ENCODE data around the gene SLC39A7. TPM values are rescaled to one million over a fixed set of nuclear protein-coding genes. Genes with fewer than 3 reads are reported as not detected.

SLC39A7 gene
- total and polyA plus RNA-seq, 2 of the 13 experiments (the other 11 are each of a cell fraction or from before 2014, with no cell fraction given) = 142 to 229 TPM

DNA sequence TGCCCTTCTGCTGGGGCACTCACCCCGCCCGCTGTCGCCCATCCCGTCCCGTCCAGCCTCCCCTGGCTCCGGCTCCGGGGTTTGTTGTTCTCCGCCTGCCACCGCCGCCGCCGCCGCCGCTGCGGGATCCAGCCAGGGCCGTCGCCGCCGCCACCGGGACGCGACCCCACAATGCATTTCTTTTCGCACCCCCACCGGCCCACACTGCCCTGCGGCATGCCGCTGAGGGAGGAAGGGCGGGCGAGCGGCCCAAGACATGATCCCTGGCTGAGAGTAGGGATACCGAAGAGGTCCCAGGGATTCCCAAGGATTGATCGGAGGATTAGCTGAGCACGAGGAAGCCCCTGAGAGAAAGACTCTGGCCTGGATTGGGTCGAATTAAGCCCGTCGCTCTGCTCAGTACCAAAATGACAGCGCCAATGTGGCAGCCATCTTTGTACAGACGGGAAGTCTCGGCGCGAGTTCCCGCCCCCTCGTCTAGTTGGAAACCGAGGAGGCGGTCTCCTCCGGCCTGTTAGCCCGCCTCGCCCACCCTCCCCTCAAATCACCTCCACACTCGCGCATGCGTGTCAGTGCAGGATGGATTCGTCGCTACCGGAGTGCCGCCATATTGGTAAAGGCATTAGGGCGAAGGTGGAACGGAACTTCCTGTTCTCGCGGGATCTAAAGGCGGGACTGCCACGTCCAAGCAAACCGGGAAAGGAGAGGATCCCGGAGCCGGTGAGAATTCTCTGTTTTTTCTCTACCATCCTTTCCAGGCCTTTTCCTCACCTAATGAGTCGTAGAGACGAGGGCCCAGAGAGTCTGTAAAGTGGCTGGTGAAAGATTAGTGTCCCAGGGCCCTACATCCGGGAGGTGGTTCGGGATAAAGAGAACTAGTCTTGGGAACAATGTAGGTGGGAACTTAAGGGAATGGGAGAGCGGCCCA, at the start of gene SLC39A7, which contains the start of gene RXRB (continued):
- TF ChIP-seq, protein P1, sequence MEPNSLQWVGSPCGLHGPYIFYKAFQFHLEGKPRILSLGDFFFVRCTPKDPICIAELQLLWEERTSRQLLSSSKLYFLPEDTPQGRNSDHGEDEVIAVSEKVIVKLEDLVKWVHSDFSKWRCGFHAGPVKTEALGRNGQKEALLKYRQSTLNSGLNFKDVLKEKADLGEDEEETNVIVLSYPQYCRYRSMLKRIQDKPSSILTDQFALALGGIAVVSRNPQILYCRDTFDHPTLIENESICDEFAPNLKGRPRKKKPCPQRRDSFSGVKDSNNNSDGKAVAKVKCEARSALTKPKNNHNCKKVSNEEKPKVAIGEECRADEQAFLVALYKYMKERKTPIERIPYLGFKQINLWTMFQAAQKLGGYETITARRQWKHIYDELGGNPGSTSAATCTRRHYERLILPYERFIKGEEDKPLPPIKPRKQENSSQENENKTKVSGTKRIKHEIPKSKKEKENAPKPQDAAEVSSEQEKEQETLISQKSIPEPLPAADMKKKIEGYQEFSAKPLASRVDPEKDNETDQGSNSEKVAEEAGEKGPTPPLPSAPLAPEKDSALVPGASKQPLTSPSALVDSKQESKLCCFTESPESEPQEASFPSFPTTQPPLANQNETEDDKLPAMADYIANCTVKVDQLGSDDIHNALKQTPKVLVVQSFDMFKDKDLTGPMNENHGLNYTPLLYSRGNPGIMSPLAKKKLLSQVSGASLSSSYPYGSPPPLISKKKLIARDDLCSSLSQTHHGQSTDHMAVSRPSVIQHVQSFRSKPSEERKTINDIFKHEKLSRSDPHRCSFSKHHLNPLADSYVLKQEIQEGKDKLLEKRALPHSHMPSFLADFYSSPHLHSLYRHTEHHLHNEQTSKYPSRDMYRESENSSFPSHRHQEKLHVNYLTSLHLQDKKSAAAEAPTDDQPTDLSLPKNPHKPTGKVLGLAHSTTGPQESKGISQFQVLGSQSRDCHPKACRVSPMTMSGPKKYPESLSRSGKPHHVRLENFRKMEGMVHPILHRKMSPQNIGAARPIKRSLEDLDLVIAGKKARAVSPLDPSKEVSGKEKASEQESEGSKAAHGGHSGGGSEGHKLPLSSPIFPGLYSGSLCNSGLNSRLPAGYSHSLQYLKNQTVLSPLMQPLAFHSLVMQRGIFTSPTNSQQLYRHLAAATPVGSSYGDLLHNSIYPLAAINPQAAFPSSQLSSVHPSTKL (CRISPR knock-in tag; IDR thresholded peaks at IDR 0.05) = peak; percentile 70; the same call in 1 of the 2 replicates
- TF ChIP-seq PCBP2 (optimal IDR thresholded peaks at IDR 0.05; ENCODE audit: low read depth, low read length, poor library complexity, severe bottlenecking) (no peak), SIX4 (CRISPR knock-in tag; IDR thresholded peaks at IDR 0.05) (peak; percentile 4; the same call in 1 of the 2 replicates), ZKSCAN1 (IDR thresholded peaks at IDR 0.05; ENCODE audit: low read length) (no peak), ZNF446 (CRISPR knock-in tag; IDR thresholded peaks at IDR 0.05) (peak; percentile 87), ZNF234 (CRISPR knock-in tag; conservative IDR thresholded peaks at IDR 0.05) (no peak; the same call in 1 of the 2 replicates), ZFP90 (CRISPR knock-in tag; IDR thresholded peaks at IDR 0.05; ENCODE audit: borderline replicate concordance) (peak; percentile 30; the same call in 1 of the 2 replicates), MIER3 (CRISPR knock-in tag; IDR thresholded peaks at IDR 0.05; ENCODE audit: borderline replicate concordance) (peak; percentile 96; the same call in 1 of the 2 replicates), ZFY (CRISPR knock-in tag; IDR thresholded peaks at IDR 0.05) (peak; percentile 83), CREB1 (IDR thresholded peaks at IDR 0.05) (peak; percentile 59; the same call in 1 of the 2 replicates), CREB1 (CRISPR knock-in tag; IDR thresholded peaks at IDR 0.05) (no peak)
- TF ChIP-seq, protein P2, sequence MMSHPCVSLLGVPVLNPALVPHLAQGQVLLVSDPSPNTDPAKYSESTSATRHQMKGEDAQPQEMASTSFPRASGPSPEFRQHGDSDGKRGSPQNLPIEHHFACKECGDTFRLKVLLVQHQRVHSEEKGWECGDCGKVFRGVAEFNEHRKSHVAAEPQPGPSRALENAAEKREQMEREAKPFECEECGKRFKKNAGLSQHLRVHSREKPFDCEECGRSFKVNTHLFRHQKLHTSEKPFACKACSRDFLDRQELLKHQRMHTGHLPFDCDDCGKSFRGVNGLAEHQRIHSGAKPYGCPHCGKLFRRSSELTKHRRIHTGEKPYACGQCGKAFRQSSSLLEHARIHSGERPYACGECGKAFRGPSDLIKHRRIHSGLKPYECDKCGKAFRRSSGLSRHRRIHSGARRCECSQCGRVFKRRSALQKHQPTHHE (CRISPR knock-in tag; IDR thresholded peaks at IDR 0.05; ENCODE audit: borderline replicate concordance) = peak; percentile 88; the same call in 1 of the 2 replicates
- TF ChIP-seq, protein P3, sequence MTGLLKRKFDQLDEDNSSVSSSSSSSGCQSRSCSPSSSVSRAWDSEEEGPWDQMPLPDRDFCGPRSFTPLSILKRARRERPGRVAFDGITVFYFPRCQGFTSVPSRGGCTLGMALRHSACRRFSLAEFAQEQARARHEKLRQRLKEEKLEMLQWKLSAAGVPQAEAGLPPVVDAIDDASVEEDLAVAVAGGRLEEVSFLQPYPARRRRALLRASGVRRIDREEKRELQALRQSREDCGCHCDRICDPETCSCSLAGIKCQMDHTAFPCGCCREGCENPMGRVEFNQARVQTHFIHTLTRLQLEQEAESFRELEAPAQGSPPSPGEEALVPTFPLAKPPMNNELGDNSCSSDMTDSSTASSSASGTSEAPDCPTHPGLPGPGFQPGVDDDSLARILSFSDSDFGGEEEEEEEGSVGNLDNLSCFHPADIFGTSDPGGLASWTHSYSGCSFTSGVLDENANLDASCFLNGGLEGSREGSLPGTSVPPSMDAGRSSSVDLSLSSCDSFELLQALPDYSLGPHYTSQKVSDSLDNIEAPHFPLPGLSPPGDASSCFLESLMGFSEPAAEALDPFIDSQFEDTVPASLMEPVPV (CRISPR knock-in tag; IDR thresholded peaks at IDR 0.05) = peak; percentile 48; the same call in 1 of the 2 replicates
- TF ChIP-seq, protein P4, sequence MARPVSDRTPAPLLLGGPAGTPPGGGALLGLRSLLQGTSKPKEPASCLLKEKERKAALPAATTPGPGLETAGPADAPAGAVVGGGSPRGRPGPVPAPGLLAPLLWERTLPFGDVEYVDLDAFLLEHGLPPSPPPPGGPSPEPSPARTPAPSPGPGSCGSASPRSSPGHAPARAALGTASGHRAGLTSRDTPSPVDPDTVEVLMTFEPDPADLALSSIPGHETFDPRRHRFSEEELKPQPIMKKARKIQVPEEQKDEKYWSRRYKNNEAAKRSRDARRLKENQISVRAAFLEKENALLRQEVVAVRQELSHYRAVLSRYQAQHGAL (CRISPR knock-in tag; IDR thresholded peaks at IDR 0.05; ENCODE audit: not compliant biosample characterization) = peak; percentile 51
- TF ChIP-seq, protein P5, sequence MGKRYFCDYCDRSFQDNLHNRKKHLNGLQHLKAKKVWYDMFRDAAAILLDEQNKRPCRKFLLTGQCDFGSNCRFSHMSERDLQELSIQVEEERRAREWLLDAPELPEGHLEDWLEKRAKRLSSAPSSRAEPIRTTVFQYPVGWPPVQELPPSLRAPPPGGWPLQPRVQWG (CRISPR knock-in tag; IDR thresholded peaks at IDR 0.05; ENCODE audit: borderline replicate concordance, low read depth) = no peak
- TF ChIP-seq, protein P6, sequence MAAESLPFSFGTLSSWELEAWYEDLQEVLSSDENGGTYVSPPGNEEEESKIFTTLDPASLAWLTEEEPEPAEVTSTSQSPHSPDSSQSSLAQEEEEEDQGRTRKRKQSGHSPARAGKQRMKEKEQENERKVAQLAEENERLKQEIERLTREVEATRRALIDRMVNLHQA (CRISPR knock-in tag; IDR thresholded peaks at IDR 0.05) = no peak
- TF ChIP-seq, protein P7, sequence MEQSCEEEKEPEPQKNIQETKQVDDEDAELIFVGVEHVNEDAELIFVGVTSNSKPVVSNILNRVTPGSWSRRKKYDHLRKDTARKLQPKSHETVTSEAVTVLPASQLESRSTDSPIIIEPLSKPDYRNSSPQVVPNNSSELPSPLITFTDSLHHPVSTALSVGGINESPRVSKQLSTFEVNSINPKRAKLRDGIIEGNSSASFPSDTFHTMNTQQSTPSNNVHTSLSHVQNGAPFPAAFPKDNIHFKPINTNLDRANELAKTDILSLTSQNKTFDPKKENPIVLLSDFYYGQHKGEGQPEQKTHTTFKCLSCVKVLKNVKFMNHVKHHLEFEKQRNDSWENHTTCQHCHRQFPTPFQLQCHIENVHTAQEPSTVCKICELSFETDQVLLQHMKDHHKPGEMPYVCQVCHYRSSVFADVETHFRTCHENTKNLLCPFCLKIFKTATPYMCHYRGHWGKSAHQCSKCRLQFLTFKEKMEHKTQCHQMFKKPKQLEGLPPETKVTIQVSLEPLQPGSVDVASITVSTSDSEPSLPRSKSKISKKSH (CRISPR knock-in tag; IDR thresholded peaks at IDR 0.05; ENCODE audit: borderline replicate concordance) = peak; percentile 83
